GM19452 (cell line): ENCODE measurements around the gene MUC20.

Source experiments
- ATAC-seq: cut with Tn5 transposase; IDR thresholded peaks from one replicate; pipeline ENCODE4 v1.9.1; 2021; ENCODE audit not compliant: unreplicated experiment

MUC20 gene

GRCh38 chr3:195754141-195754540 is 33.4 kb downstream of the MUC20 start:
- ATAC-seq = no peak

GRCh38 chr3:195754906-195755305 is 34.1 kb downstream of the MUC20 start:
- no peak for ATAC-seq

GRCh38 chr3:195755391-195755790 is 34.6 kb downstream of the MUC20 start:
- ATAC-seq = no peak

DNA sequence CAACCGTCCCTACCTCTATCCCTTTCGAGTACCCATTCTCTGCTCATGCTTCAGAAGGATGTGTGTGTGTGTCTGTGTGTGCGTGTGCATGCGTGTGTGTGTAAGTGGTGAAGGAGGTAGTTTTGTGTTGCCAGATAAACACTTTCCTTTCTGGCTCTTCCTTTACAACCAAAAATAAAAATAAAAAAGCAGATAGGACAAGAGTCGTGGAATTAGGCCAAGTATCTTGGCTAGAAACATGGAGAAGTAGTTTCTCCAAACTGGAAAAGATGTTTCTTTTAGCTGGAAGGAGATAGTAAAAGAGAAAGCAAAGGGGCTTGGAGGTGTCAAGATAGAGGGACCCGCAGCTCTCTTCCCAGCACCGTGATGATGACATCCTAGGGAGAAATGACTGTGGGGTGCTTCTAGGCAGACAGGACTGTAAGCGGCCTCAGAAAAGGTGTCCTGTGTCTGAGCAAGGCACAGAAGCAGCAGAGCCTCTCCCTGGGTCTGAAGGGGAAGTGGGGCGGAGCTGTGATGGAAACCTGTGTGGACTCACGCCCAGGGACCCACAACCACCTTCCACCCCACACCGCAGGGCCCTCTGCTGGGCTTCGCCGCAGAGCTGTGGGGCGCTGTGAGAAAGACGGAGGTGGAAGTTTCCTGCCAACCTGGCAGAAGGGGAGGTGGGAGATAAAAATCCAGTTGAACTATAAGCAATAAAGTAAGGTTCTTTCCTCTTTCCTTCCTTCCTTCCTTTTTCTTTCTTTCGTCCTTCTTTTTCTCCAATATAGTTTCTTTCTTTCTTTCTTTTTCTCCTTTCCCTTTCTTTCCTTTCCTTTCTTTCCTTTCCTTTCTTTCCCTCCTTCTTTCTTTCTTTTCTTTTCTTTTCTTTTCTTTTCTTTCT is 35.3 kb downstream of the MUC20 start:
- no peak for ATAC-seq

- ATAC-seq = no peak
Observed at GRCh38 chr3:195757438-195757770, 36.6 kb downstream of the MUC20 start.

DNA sequence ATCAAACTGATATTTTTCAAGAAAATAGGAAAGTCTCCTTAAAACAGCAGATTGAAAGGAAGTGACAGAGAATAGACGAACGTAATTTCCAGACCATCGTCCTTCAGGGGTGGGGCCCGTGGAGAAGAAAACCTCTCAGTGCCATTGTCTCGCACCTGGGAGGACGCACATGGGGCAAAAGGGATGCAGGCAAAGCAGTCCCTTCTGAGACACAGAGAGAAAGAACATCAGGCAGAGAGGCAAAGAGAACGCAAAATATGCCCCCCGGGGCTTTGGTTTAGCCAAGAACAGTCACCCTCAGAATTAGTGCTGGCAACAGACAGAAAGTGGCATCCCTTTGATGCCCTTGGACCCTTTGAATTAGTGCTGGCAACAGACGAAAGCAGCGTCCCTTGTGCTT is 37.0 kb downstream of the MUC20 start:
- ATAC-seq = no peak

DNA sequence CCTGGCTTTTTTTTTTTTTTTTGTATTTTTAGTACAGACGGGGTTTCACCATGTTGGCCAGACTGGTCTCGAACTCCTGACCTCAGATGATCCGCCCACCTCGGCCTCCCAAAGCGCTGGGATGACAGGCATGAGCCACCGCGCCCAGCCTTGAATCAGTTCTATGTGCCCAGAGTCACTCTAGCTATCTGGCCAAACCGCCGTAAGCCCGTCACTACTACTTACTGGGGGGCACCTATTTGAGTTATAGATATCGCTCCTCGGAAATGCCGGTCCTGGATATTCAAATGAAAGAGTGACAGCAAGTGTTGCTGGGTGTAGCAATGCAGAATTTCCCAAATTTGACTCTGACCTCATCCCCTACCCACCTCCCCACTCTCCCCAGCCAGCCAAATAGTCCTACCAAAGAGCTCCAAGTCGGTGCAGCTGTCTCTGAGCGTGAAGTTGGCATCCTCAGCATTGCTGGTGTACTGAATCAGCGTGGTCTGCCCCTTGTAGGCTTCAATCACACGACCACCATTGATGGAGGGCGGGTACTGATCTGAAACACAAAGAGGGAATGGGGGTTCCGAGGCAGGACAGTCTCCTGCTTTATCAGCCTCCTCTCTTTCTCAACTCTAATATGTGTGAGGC is 38.1 kb downstream of the MUC20 start:
- ATAC-seq = no peak

DNA sequence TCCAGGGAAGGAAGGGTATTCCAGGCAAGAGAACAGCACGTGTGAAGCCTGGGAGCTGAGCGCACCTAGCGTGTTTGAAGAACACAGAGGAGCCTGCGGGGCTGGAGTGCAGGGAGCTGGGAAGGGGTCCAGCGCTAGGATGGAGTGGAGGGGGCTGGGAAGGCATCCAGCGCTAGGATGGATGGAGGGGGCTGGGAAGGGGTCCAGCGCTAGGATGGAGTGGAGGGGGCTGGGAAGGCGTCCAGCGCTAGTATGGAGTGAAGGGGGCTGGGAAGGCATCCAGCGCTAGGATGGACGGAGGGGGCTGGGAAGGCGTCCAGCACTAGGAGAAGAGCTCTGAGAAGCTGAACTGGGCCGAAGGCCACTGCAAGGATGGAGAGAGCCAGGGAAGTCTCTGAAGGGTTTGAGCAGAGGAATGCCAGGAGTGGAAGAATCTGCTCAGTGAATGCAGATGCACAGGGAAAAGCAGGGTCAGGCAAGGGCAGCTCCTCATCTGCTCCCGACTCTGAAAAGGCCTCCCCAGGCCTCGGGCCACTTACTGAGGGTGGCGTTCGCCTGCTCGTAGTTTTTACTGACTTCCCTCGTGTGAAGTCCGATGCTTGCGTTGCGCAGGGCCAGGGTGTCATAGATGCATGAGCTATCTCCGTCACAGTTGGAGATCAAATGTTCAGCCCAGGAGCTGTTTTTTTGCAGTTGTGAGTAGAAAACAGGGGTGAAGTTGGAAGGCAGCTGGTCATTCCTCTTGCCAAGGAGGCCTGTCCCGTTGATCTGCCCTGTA is 39.8 kb downstream of the MUC20 start:
- ATAC-seq = no peak

DNA sequence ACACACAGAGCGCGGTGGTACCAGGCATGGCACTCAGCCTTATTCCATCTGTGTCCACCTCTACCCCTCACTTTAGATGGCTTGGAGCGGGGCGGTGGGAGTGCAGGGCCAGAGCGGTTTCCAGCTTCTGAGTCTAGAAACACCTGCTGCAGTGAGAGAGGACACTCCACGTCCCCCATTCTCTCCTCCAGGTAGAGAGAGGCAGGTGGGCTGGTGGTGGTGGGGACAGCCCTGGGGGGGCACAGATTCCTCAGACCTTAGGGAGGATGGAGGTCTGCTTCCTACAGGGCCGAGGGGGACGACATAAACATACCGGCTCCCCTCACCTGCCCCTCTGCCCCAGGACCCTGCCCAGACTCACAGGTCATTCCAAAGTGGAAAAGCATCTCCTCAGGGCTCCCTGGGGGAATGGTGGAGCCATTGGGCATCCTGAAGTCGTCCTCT is 40.4 kb downstream of the MUC20 start:
- ATAC-seq = no peak

GRCh38 chr3:195761567-195762248 is 40.9 kb downstream of the MUC20 start:
- ATAC-seq = no peak

GRCh38 chr3:195762249-195762585 is 41.4 kb downstream of the MUC20 start:
- no peak for ATAC-seq

DNA sequence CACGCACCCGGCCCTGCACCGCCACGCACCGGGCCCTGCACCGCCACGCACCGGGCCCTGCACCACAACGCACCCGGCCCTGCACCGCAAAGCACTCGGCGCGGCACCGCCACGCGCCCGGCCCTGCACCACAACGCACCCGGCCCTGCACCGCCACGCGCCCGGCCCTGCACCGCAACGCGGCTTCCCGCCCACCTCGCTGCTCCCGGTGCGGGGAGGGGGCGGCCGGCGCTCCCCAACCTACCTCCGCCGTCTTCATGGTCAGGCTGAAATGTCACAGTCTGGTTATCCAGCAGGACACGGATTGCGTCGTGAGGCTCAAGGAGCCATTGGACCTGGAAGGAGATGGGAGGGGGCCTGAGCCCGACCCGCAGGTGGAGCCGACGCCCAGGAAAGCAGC is 41.8 kb downstream of the MUC20 start:
- no peak for ATAC-seq

- ATAC-seq = no peak
Observed at GRCh38 chr3:195763076-195763830, 42.5 kb downstream of the MUC20 start.

DNA sequence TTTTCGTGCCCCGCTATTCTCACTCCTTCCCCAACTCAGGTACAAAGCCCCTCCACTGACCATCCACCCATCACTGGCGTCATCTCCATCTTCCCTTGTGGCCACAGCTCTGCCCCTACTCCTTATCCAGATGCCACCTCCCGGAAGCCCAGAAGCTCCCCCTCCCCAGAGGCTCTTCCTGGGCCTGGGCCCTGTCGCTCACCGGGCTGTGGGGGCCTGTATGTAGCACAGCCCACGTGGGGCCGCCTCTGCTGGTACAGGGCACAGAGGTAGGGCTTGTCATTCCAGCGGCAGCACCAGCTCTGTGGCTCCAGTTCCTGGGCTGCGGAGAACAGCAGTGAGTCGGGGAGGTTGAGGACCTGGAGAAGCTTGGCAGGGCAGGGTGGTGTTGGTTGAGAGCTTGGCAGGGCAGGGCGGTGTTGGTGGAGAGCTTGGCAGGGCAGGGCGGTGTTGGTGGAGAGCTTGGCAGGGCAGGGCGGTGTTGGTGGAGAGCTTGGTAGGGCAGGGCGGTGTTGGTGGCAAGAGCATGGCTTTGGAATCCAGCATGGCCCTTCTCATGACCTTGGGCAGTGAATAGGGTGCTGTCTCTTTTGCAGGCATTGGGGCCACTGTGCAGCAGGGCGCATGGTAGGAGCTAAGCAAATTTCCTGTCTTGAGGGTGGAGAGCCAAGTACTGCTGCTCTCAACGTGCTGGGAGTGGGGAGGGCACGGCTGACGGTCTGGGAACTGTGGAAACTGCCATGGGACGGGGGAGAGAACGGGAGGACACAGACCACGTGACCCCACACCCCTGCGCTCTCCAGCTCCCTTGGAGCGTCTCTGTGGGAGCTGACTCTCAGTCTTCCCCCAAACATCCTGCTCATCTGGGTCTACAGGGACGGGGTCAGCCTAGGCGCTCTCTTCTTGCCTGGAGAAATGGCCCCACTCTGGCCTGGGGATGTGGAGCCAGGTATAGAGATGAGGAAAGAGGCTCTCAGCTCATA is 43.4 kb downstream of the MUC20 start:
- no peak for ATAC-seq

- no peak for ATAC-seq
Observed at GRCh38 chr3:195764961-195765706, 44.4 kb downstream of the MUC20 start.

DNA sequence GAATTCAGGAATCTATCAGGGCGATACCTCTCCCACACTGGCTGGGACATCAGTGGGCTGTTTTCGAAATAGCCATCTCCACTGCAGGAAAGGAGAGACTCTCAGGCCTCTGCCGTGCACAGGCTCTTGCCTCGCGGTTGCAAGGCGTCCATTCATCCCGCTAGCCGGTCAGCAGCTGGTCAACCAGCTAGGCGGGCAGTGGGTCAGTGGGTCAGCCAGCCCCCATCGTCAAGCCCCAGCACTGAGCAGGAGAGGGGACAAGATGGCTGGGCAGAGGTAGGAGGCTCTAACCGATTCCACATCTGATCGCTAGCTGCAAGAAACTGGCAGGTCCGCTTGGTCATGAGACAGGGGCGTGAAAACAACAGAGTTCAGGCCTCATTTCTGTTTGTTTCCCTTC is 45.9 kb downstream of the MUC20 start:
- ATAC-seq = no peak

GRCh38 chr3:195767792-195768191 is 47.0 kb downstream of the MUC20 start:
- ATAC-seq = no peak

DNA sequence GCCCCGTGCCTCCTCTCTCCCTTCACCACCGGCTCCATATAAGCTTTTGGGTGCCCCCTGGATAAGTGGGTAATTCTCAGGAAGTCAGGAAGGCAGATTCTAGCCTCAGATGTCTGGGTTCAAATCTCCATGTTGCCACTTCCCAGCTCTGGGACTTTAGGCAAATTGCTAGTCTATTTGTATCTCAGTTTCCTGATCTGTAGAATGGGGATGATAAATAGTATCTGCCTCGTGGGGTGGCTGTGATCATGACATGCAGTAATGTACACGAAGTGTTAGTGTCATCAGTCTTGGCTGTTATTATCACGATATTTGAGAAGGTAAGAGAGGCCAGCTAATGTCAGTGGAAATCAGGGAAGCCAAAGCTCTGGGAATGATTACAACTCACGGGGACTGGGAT is 47.6 kb downstream of the MUC20 start:
- no peak for ATAC-seq

DNA sequence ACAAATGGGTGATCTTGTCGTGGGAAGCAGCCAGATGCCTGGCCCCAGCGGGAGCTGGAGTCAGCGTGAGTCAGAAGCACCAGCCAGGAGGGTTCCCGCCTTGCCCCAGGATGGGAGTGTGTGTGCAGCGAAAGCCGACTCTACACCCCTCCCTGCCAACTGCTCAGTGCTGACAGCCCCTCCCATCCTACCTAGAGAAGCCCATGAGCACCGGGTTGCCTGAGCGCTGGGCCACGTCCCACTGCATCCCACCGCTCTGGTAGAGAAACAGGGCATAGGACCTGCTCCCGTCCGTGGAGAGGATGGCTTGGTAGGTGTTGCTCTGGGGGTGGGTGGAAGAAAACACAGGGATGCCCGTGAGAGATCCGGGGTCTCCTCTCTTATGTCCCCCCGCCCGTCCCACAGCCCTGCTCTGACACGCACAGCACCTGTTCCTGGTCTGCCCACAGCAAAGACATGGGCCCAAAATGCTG is 48.1 kb downstream of the MUC20 start:
- no peak for ATAC-seq
